Parathyroid adenoma (tissue), 2 donors: Measurements from ENCODE around the gene SLX9.

Experiments
- H2AFZ ChIP-seq: fragments of 300-600 bp; sonication (generic); one replicate; pipeline ENCODE4 v1.7.0; 2017; ENCODE audit warnings: antibody characterized with exemption, mild to moderate bottlenecking
- H3K27ac ChIP-seq: fragments of 300-600 bp; sonication (generic); one replicate; pipeline ENCODE4 v1.7.0; 2017
- H3K27me3 ChIP-seq: fragments of 300-600 bp; sonication (generic); one replicate; pipeline ENCODE4 v1.7.0; 2017; ENCODE audit warnings: low read length; ENCODE audit not compliant: control insufficient read depth, insufficient read depth
- H3K36me3 ChIP-seq: fragments of 300-600 bp; sonication (generic); one replicate; pipeline ENCODE4 v1.7.0; 2017; ENCODE audit warnings: low read length; ENCODE audit not compliant: control insufficient read depth, insufficient read depth
- H3K4me1 ChIP-seq: fragments of 300-600 bp; sonication (generic); one replicate; pipeline ENCODE4 v1.7.0; 2017; ENCODE audit warnings: control low read depth
- H3K4me2 ChIP-seq: fragments of 300-600 bp; sonication (generic); one replicate; pipeline ENCODE4 v1.7.0; 2017; ENCODE audit warnings: low read length
- H3K4me3 ChIP-seq: fragments of 300-600 bp; sonication (generic); one replicate; pipeline ENCODE4 v1.7.0; 2017; ENCODE audit warnings: low read depth, low read length
- H3K79me2 ChIP-seq: fragments of 300-600 bp; sonication (generic); one replicate; pipeline ENCODE4 v1.7.0; 2017; ENCODE audit warnings: control low read depth
- H3K9ac ChIP-seq: fragments of 300-600 bp; sonication (generic); one replicate; pipeline ENCODE4 v1.7.0; 2017; ENCODE audit warnings: mild to moderate bottlenecking
- H3K9me3 ChIP-seq: fragments of 300-600 bp; sonication (generic); one replicate; pipeline ENCODE4 v1.7.0; 2017; ENCODE audit warnings: low read length; ENCODE audit not compliant: control insufficient read depth
- CTCF ChIP-seq: fragments of 300-600 bp; sonication (generic); IDR thresholded peaks from one replicate; pipeline ENCODE4 v1.7.0; 2017; ENCODE audit warnings: antibody characterized with exemption, mild to moderate bottlenecking
- donor health status: primary hyperparathyroidism.

The SLX9 gene

GRCh38 chr21:44933199-44933917, 6.5 kb upstream of the SLX9 start:
- Histone ChIP-seq H3K4me3 (no peak overlapping the region), H3K4me2 (no peak overlapping the region), H3K79me2 (no peaks in the 10 kb centered on the region), H3K27ac (no peak overlapping the region), H3K9ac (no peak overlapping the region), H2AFZ (no peak overlapping the region), H3K27me3 (peaks cover 4% of the 10 kb centered on the region), H3K36me3 (no peaks in the 10 kb centered on the region), H3K4me1 (no peaks in the 10 kb centered on the region), H3K9me3 (no peaks in the 10 kb centered on the region)
- TF ChIP-seq CTCF = no peak

- H3K27me3 ChIP-seq = peaks cover 4% of the 10 kb centered on the region
- H3K4me3 ChIP-seq = no peak overlapping the region
Observed at GRCh38 chr21:44933918-44934260, 5.9 kb upstream of the SLX9 start.

GRCh38 chr21:44934276-44934675, 5.6 kb upstream of the SLX9 start:
- H3K27ac ChIP-seq = no peak overlapping the region
- peaks cover 4% of the 10 kb centered on the region for H3K27me3 ChIP-seq
- no peaks in the 10 kb centered on the region for H3K36me3 ChIP-seq
- H3K9me3 ChIP-seq = no peaks in the 10 kb centered on the region
- no peak overlapping the region for H3K4me2 ChIP-seq
- H3K4me3 ChIP-seq = no peak overlapping the region
- no peak for TF ChIP-seq CTCF
- H3K79me2 ChIP-seq = no peaks in the 10 kb centered on the region
- no peak overlapping the region for H3K9ac ChIP-seq
- H3K4me1 ChIP-seq = no peaks in the 10 kb centered on the region
- H2AFZ ChIP-seq = no peak overlapping the region

More at GRCh38 chr21:44933918-44934260, 5.9 kb upstream of the SLX9 start:
- H3K4me1 ChIP-seq = no peaks in the 10 kb centered on the region
- no peak overlapping the region for H3K9ac ChIP-seq
- no peaks in the 10 kb centered on the region for H3K9me3 ChIP-seq
- no peaks in the 10 kb centered on the region for H3K36me3 ChIP-seq
- no peak overlapping the region for H2AFZ ChIP-seq
- H3K27ac ChIP-seq = no peak overlapping the region
- H3K79me2 ChIP-seq = no peaks in the 10 kb centered on the region
- H3K4me2 ChIP-seq = no peak overlapping the region
- no peak for TF ChIP-seq CTCF

GRCh38 chr21:44934797-44935532, 4.9 kb upstream of the SLX9 start:
- Histone ChIP-seq H3K27ac (no peak overlapping the region), H3K79me2 (no peaks in the 10 kb centered on the region), H2AFZ (no peak overlapping the region), H3K4me1 (no peaks in the 10 kb centered on the region), H3K4me2 (no peak overlapping the region), H3K36me3 (no peaks in the 10 kb centered on the region), H3K9ac (no peak overlapping the region), H3K4me3 (no peak overlapping the region), H3K9me3 (no peaks in the 10 kb centered on the region), H3K27me3 (peaks cover 4% of the 10 kb centered on the region)
- TF ChIP-seq CTCF = no peak
